GM20000 (cell line): ENCODE measurements around the gene LYPD6.

Experiments
- DNase-seq: peaks from one replicate; pipeline ENCODE4 v3.0.0; 2012; ENCODE audit warnings: low spot score
- TF ChIP-seq, protein P1 (sequence below): IDR thresholded peaks from 2 replicates; pipeline ENCODE4 v1.5.1; 2012; ENCODE audit warnings: mild to moderate bottlenecking, control low read depth; ENCODE audit errors: extremely low read depth, missing control alignments

Gene LYPD6

DNA sequence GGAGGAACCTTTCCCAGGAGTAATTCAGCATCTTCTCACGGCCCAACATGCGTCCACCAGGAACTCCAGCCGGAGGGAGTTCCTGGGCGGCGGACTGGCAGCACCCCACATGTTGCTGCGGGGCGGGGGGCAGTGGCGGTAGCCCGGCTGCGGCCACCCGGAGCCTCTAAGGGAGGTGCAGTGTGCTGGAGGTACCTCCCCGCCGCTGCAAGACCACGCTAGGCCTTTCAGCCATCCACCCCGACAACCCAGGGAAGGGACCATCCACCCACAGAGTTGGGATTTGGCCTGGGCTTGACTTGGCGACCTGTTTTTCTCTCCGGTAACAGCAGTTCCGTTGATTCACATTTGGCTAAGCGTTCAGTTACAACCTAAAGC lies 625 bp downstream of the LYPD6 start:
- TF ChIP-seq, protein P1, sequence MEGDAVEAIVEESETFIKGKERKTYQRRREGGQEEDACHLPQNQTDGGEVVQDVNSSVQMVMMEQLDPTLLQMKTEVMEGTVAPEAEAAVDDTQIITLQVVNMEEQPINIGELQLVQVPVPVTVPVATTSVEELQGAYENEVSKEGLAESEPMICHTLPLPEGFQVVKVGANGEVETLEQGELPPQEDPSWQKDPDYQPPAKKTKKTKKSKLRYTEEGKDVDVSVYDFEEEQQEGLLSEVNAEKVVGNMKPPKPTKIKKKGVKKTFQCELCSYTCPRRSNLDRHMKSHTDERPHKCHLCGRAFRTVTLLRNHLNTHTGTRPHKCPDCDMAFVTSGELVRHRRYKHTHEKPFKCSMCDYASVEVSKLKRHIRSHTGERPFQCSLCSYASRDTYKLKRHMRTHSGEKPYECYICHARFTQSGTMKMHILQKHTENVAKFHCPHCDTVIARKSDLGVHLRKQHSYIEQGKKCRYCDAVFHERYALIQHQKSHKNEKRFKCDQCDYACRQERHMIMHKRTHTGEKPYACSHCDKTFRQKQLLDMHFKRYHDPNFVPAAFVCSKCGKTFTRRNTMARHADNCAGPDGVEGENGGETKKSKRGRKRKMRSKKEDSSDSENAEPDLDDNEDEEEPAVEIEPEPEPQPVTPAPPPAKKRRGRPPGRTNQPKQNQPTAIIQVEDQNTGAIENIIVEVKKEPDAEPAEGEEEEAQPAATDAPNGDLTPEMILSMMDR = no peak
- DNase-seq = no peak

- DNase-seq = no peak
- TF ChIP-seq, protein P1 = no peak
These were observed 2.0 kb downstream of the LYPD6 start for GRCh38 chr2:149332364-149332763.

GRCh38 chr2:149333636-149334035 lies 3.2 kb downstream of the LYPD6 start:
- TF ChIP-seq, protein P1 = no peak
- no peak for DNase-seq

DNA sequence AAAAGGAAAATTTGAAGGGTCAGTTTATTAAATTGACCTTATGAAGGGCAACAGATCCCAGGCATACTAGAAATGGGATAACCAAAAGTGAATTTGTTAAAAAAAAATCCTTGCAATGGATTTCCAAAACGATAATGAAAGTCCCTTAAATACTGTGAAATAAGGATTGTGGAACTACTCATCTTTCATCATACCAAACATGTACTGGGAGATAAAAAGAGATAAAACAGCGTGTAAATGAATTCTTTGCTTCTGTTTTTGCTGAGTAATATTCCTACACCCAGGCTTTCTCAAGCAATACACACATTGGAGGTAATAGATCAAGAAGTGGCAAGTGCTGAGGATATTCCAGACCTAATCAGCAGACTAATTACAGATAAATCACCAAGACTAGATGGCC lies 3.8 kb downstream of the LYPD6 start:
- TF ChIP-seq, protein P1 = no peak
- DNase-seq = no peak

DNA sequence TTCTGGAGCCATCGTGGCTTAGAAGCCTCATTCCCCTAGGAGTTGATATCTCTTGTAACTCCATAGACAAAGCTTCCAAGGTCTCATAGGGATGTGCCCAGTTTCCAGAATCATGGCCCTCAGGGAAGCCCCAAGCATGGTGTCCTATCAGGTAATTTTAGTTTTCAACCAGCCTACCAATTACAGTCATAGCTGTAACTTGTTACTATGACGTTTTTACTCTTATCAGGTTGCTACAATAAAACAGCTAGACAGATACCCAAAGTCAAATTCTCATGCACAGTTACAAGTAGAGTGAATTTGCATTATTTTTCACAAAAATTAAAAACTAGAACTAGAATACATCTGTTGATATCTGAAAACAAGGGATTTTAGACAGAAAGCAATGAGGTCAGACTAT lies 8.9 kb downstream of the LYPD6 start:
- DNase-seq = no peak
- TF ChIP-seq, protein P1 = no peak

DNA sequence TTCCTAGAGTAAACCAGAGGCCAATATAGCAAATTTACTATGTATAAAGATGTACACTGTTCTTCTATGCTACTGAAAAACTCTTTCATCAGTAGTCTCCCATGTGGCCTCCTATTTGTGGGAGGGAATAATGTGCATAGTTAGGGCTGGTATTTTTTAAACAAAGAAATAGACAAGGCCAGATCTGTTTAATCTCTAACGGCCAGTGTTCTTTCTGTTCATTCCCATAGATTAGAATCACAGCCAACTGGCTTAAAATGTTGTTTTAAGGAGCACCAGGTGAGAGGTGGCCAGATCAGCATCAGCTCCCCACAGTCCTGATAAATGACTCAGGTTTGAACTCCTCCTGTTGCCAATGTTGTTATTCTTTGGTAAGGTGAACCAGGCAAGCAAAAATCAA lies 12.1 kb downstream of the LYPD6 start:
- no peak for DNase-seq
- TF ChIP-seq, protein P1 = no peak

GRCh38 chr2:149344105-149344504 lies 13.7 kb downstream of the LYPD6 start:
- TF ChIP-seq, protein P1 = no peak
- no peak for DNase-seq
